Spleen (tissue), 11 donors: ENCODE measurements around the gene DCAF15. TPM values are rescaled to one million over a fixed set of nuclear protein-coding genes. Genes with fewer than 3 reads are reported as not detected.

ENCODE experiments used
- DNase-seq: peaks from one replicate; pipeline ENCODE4 v3.0.0-alpha.2; 2020
- H3K27ac ChIP-seq, 8 donors: fragments of 200-600 bp; sonication (generic) in 7 of 8; 1 replicate in 4 of 8; 2 replicates in 4 of 8; pipeline versions ENCODE4 v1.5.0 to v1.8.0; 2016 to 2021; ENCODE audit warnings: inconsistent platforms in 4 of 8, mild to moderate bottlenecking in 4 of 8, moderate library complexity in 1 of 8
- H3K27me3 ChIP-seq, 7 donors: fragments of 200-600 bp; sonication (generic) in 6 of 7; replicated peaks in 1 of 7; 1 replicate in 4 of 7; 2 replicates in 3 of 7; pipeline versions ENCODE4 v1.5.0 to v1.8.0; 2016 to 2021; ENCODE audit warnings: inconsistent platforms in 3 of 7, mild to moderate bottlenecking in 1 of 7
- H3K36me3 ChIP-seq, 6 donors: fragments of 200-600 bp; sonication (generic) in 5 of 6; 1 replicate in 4 of 6; 2 replicates in 2 of 6; pipeline versions ENCODE4 v1.5.0 to v1.8.0; 2016 to 2021; ENCODE audit warnings: inconsistent platforms in 2 of 6
- H3K4me1 ChIP-seq, 6 donors: fragments of 200-600 bp; sonication (generic) in 5 of 6; 1 replicate in 3 of 6; 2 replicates in 3 of 6; pipeline versions ENCODE4 v1.5.0 to v1.8.0; 2016 to 2021; ENCODE audit warnings: inconsistent platforms in 3 of 6
- H3K4me3 ChIP-seq, 8 donors: fragments of 200-600 bp; sonication (generic) in 7 of 8; 1 replicate in 4 of 8; 2 replicates in 4 of 8; pipeline versions ENCODE4 v1.5.0 to v1.8.0; 2016 to 2021; ENCODE audit warnings: inconsistent platforms in 4 of 8, mild to moderate bottlenecking in 4 of 8, moderate library complexity in 2 of 8
- H3K9me3 ChIP-seq, 8 donors: fragments of 200-600 bp; sonication (generic) in 7 of 8; 1 replicate in 4 of 8; 2 replicates in 4 of 8; pipeline versions ENCODE4 v1.5.0 to v1.8.0; 2016 to 2021; ENCODE audit warnings: inconsistent platforms in 4 of 8
- POLR2A ChIP-seq, 3 donors: fragments of 450-650 bp; IDR thresholded peaks; one replicate each; pipeline ENCODE4 v1.5.1; 2017; ENCODE audit warnings: antibody characterized with exemption in 3 of 3, mild to moderate bottlenecking in 1 of 3
- POLR2AphosphoS5 ChIP-seq, 3 donors: sonication (generic); formaldehyde crosslinking; IDR thresholded peaks; one replicate each; pipeline ENCODE4 v1.5.1; 2017; ENCODE audit warnings: antibody characterized with exemption in 3 of 3
- WGBS, 5 donors: extraction: QIAGEN DNeasy Blood & Tissue Kit in 3 of 5; methylation state at CpG; one replicate each; pipeline versions ENCODE4 v1.1.5 to v1.1.7; 2013 to 2018; 5-methylcytosine and 5-hydroxymethylcytosine counted together
- intact Hi-C: fragments of 100-400 bp; cut with DNase I; formaldehyde crosslinking; loops from one replicate; pipeline ENCODE4 v1.15.0; 2023; ENCODE audit warnings: low total_unique reads
- polyA plus RNA-seq, 3 donors: library from polyadenylated mRNA; stranded (reverse); fragments of 200-250 nt; gene quantifications; one replicate each; pipeline ENCODE4 v1.2.1, GENCODE V29; 2013
- total RNA-seq, 7 donors: library from RNA; depleted of rRNA in 3 of 7; stranded (reverse); fragments of >200 nt in 3 of 7; fragmentation: NEBNext Ultra II Directional in 4 of 7; extraction: Animal tissue kit (Norgen Biotek cat#: 25700) in 4 of 7; gene quantifications; one replicate each; pipeline versions ENCODE4 v1.1.0 to v1.2.1, GENCODE V29; 2016 to 2021
- TF ChIP-seq, protein P1 (sequence below), 11 experiments: fragments of 200-600 bp in 7 of 11; fragments of 450-650 bp in 4 of 11; sonication (generic) in 4 of 11; IDR thresholded peaks in 8 of 11; conservative IDR thresholded peaks in 3 of 11; 1 replicate in 7 of 11; 2 replicates in 4 of 11; pipeline versions ENCODE4 v1.4.0 to v1.8.0; 2016 to 2021; ENCODE audit warnings: antibody characterized with exemption in 11 of 11, inconsistent platforms in 4 of 11, mild to moderate bottlenecking in 1 of 11
- donor health status: healthy with polysubstance abuse.
- donor health status: DM: no; HTN: no; CAD: no; lungs with moderate emphysema.
- donor health status: DM: no; HTN: no; CAD: no.
- donor health status: Bipolar disorder and iron deficiency.
- donor health status: healthy.
- donor health status: DM: no; HTN: no; CAD: no.
- donor health status: DM: yes; HTN: yes; CAD: no.

DCAF15 gene
- total and polyA plus RNA-seq, 10 donors: 27.7 to 84.9 (median 46.2) TPM

DNA sequence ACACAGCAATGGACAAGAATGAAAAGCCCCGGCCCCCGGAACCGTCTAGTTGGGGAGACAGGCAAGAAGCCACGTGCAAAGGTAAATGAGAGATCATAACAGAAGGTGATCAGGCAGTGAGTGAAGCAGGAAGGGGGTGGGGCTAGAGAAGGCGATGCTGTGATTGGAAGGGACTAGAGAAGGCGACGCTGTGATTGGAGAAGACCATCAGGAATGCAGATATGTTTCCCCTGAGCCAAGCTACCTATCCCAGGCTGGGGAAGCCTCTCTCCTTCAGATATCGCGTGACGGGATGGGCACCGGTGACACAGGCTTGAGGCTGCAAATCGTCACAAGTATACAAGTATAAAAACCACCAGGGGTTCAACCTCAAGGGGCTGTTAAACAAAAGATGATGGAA lies 21.8 kb downstream of the DCAF15 start:
- peaks cover 0 to 88% (median 30%) of the 10 kb centered on the region in 6 donors for H3K36me3 ChIP-seq

DNA sequence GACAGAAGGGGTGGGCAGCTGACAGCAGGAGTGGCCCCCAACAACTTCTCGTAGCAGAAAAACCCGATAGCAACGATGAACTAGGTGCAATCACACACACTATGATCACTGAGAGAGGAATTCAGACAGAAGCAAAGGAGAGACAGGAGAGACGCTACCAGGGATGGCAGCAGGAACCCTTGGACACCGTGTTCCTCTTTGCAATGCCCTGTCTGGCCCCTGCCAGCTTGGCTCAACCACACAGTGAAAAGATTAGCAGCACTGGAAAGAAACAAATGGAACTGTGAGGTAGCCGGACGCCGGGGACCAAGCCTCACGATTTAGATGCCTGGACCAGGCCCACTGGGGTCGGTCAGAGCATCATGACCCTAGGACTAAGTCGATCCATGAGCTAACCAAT lies 23.6 kb downstream of the DCAF15 start:
- Histone ChIP-seq H3K4me1 (peaks cover 8 to 33% (median 19%) of the 10 kb centered on the region in 6 donors), H3K27me3 (no peaks in the 10 kb centered on the region), H3K36me3 (peaks cover 0 to 80% (median 19%) of the 10 kb centered on the region in 6 donors), H3K4me3 (no peak overlapping the region), H3K9me3 (no peaks in the 10 kb centered on the region), H3K27ac (no peak overlapping the region)
- intact Hi-C loops: no loop called here
- TF ChIP-seq, protein P1, sequence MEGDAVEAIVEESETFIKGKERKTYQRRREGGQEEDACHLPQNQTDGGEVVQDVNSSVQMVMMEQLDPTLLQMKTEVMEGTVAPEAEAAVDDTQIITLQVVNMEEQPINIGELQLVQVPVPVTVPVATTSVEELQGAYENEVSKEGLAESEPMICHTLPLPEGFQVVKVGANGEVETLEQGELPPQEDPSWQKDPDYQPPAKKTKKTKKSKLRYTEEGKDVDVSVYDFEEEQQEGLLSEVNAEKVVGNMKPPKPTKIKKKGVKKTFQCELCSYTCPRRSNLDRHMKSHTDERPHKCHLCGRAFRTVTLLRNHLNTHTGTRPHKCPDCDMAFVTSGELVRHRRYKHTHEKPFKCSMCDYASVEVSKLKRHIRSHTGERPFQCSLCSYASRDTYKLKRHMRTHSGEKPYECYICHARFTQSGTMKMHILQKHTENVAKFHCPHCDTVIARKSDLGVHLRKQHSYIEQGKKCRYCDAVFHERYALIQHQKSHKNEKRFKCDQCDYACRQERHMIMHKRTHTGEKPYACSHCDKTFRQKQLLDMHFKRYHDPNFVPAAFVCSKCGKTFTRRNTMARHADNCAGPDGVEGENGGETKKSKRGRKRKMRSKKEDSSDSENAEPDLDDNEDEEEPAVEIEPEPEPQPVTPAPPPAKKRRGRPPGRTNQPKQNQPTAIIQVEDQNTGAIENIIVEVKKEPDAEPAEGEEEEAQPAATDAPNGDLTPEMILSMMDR (IDR thresholded peaks at IDR 0.05 in 8 of 11, conservative IDR thresholded peaks at IDR 0.05 in 3 of 11): no peak
- TF ChIP-seq POLR2A (IDR thresholded peaks at IDR 0.05) (no peak), POLR2AphosphoS5 (IDR thresholded peaks at IDR 0.05) (no peak)
- 89 to 96% (median 93%) methylated on average over 11 of the region's 11 CpGs for WGBS, 5 donors
- DNase-seq: no peak

More for the DNA sequence above, 21.8 kb downstream of the DCAF15 start:
- intact Hi-C loops: no loop called here
- no peak overlapping the region for H3K4me3 ChIP-seq
- H3K9me3 ChIP-seq: no peaks in the 10 kb centered on the region
- H3K4me1 ChIP-seq: peaks cover 3 to 15% (median 11%) of the 10 kb centered on the region in 6 donors
- H3K27me3 ChIP-seq: no peaks in the 10 kb centered on the region
- TF ChIP-seq POLR2A (IDR thresholded peaks at IDR 0.05): no peak
- no peak for DNase-seq
- 69 to 77% (median 71%) methylated on average over 12 of the region's 12 CpGs for WGBS, 5 donors
- no peak overlapping the region for H3K27ac ChIP-seq

DNA sequence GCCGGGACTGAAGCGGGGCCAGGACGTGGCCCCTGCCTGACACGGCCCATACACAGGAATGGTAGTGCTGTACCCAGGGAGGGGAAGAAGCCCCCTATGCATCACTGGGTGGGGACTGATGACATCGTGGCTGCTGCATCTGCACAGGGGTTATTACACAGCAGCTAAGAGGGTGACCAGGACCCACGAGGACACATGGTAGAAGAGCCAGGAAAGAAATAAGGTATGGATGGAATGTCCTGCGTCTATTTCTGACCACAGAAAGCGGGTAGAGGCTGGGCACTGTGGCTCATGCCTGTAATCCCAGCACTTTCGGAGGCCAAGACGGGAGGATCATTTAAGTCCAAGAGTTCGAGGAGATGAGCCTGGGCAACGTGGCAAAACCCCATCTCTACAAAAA lies 24.1 kb downstream of the DCAF15 start:
- WGBS, 5 donors: 87 to 93% (median 91%) methylated on average over 12 of the region's 12 CpGs
- H3K4me1 ChIP-seq: peaks cover 8 to 39% (median 21%) of the 10 kb centered on the region in 6 donors
- peaks cover 0 to 79% (median 17%) of the 10 kb centered on the region in 6 donors for H3K36me3 ChIP-seq
- no peaks in the 10 kb centered on the region for H3K9me3 ChIP-seq
- TF ChIP-seq POLR2A (IDR thresholded peaks at IDR 0.05): no peak
- TF ChIP-seq, protein P1 (IDR thresholded peaks at IDR 0.05 in 8 of 11, conservative IDR thresholded peaks at IDR 0.05 in 3 of 11): no peak
- no peak for TF ChIP-seq POLR2AphosphoS5 (IDR thresholded peaks at IDR 0.05)
- no peak for DNase-seq
- H3K27ac ChIP-seq: no peak overlapping the region
- no peaks in the 10 kb centered on the region for H3K27me3 ChIP-seq
- H3K4me3 ChIP-seq: no peak overlapping the region
- intact Hi-C loops: no loop called here

DNA sequence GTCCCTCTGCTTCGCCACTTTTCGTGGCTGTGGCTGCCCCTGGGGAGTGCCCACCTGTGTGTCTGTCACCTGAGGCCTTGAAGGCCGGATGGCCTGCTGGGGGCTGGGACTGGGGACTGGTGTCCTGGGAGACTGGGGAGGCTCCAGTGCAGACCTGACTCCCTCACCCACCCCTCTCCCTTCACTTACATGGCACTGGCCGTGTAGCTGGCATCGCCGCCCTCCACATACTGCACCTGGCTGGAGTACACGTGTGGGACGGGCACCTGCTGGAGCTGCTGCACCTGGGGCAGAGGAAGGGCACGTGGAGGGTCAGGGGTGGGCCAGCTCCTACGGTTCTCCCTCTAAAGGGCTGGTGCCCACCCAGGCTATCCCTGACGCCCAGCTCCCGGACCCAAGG lies 25.5 kb downstream of the DCAF15 start:
- intact Hi-C loops: no loop called here
- peak overlapping the region in 1 of 8 donors; percentile 67 for H3K4me3 ChIP-seq
- H3K36me3 ChIP-seq: peaks cover 0 to 79% (median 14%) of the 10 kb centered on the region in 6 donors
- no peak for DNase-seq
- WGBS, 5 donors: 83 to 93% (median 90%) methylated on average over 9 to 12 of the region's 12 CpGs
- H3K27me3 ChIP-seq: no peaks in the 10 kb centered on the region
- H3K4me1 ChIP-seq: peaks cover 8 to 52% (median 34%) of the 10 kb centered on the region in 6 donors
- peak overlapping the region in 6 of 8 donors; percentile 13 to 81 (median 65) for H3K27ac ChIP-seq
- H3K9me3 ChIP-seq: no peaks in the 10 kb centered on the region
- peak in 1 of 3 donors; percentile 25 for TF ChIP-seq POLR2AphosphoS5 (IDR thresholded peaks at IDR 0.05)
- TF ChIP-seq, protein P1 (IDR thresholded peaks at IDR 0.05 in 8 of 11, conservative IDR thresholded peaks at IDR 0.05 in 3 of 11): no peak
